HUES6 (cell line): ENCODE data around the gene DERL2.

Experiments
- H3K27ac ChIP-seq: 2 replicates; pipeline ENCODE4 v1.7.0; 2013; ENCODE audit warnings: low read depth, mild to moderate bottlenecking, low read length, inconsistent platforms
- H3K27me3 ChIP-seq: 2 replicates; pipeline ENCODE4 v1.6.1; 2013; ENCODE audit warnings: low read length; ENCODE audit not compliant: control insufficient read depth, insufficient read depth
- H3K36me3 ChIP-seq: 2 replicates; pipeline ENCODE4 v1.6.1; 2013; ENCODE audit warnings: low read length; ENCODE audit not compliant: control insufficient read depth, insufficient read depth
- H3K4me1 ChIP-seq: 2 replicates; pipeline ENCODE4 v1.6.1; 2013; ENCODE audit warnings: low read length; ENCODE audit not compliant: control insufficient read depth, insufficient read depth
- H3K4me3 ChIP-seq: 2 replicates; pipeline ENCODE4 v1.5.1; 2013; ENCODE audit warnings: low read depth, low read length
- H3K9ac ChIP-seq: one replicate; pipeline ENCODE4 v1.6.1; 2013; ENCODE audit warnings: mild to moderate bottlenecking, low read length
- H3K9me3 ChIP-seq: 2 replicates; pipeline ENCODE4 v1.6.1; 2013; ENCODE audit warnings: low read depth, low read length; ENCODE audit not compliant: control insufficient read depth, insufficient read depth

Gene DERL2

DNA sequence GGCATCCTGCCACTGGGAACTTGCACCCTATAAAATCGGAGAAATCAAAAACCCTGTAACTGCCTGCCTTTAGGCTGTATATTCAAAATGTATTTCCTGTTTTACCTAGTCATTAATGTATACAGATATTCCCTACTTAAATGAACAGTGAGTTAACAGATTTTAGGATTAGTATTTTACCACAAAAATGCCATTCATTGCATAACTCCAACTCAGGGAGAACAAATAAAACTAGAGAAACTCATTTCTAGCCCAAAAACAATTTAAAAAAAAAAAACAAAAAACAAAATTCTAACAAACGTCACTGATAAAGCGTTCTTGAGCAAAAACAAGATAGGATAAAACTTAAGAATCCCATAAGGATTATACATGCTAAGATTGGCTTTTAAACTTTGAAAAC lies 13.5 kb downstream of the DERL2 start:
- H3K4me1 ChIP-seq: no peaks in the 10 kb centered on the region
- no peaks in the 10 kb centered on the region for H3K27me3 ChIP-seq
- no peak overlapping the region for H3K27ac ChIP-seq
- no peaks in the 10 kb centered on the region for H3K9me3 ChIP-seq
- H3K9ac ChIP-seq: no peak overlapping the region
- no peak overlapping the region for H3K4me3 ChIP-seq
- H3K36me3 ChIP-seq: peaks cover 42% of the 10 kb centered on the region

DNA sequence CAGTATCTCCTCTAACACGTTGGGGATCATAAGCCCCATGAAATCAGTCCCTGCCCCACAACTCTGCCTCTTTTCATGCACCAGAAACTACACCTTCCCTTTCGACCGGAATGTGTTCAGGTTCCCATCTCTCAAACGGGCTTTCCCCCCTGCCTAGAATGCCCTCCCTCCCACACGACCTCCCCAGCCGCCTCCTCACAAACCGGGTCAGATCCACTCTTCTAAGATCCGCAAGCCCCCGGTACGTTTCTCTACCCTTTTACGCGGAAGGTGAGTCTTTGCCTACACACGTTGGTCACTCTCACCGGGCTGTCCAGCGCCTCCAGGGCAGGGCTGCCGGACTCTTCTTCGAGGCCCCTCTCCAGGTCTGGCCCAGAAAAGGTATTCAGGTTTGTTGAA lies 17.9 kb downstream of the DERL2 start:
- Histone ChIP-seq H3K4me3 (peak overlapping the region; percentile 83), H3K9ac (peak overlapping the region; percentile 91), H3K4me1 (peaks cover 14% of the 10 kb centered on the region), H3K36me3 (peaks cover 20% of the 10 kb centered on the region), H3K27ac (peak overlapping the region; percentile 77; the same call in 1 of the 2 replicates), H3K9me3 (no peaks in the 10 kb centered on the region), H3K27me3 (no peaks in the 10 kb centered on the region)

DNA sequence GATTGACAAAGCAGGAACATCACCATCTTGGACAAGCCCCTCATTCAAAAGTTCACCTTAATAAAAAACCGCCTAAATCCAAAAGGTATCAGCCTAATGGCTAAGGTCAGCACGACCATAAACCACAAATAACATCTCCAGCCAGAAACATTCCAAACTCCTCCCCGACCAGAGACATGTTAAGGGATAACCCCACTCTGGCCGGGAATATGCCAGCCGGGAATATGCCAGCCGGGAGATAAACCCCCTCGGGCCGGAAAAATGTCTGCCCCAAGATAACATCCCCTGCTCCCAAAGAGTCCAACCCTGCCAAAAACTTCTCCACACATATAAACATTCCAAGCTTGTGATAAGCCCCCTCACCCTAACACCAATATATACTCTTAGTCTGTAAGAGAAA lies 18.6 kb downstream of the DERL2 start:
- H3K4me1 ChIP-seq: peaks cover 14% of the 10 kb centered on the region
- no peak overlapping the region for H3K27ac ChIP-seq
- peak overlapping the region; percentile 91 for H3K9ac ChIP-seq

DNA sequence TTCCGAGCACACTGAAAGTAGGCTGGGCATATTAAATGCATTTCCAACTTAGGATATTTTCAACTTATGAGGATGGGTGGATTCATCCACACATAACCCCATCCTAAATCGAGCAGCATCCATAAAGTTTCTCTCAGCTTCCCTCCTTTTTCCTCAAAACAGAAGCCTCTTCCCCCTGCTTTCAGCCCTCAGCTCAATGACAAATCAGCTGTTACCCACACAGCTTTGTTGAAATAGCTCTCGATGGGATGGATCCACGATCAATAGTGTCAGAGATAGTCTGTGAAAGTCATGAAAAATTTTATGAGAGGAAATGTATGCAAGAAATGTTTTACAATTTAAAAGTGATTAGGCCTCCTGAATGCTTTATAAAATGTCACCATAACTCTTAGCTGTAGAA lies 19.7 kb downstream of the DERL2 start:
- Histone ChIP-seq H3K27me3 (no peaks in the 10 kb centered on the region), H3K9me3 (no peaks in the 10 kb centered on the region), H3K36me3 (peaks cover 26% of the 10 kb centered on the region), H3K27ac (no peak overlapping the region), H3K4me1 (peaks cover 14% of the 10 kb centered on the region), H3K9ac (no peak overlapping the region), H3K4me3 (0 out of 2 replicates have a peak overlapping the region, but pooled peaks have one; percentile 83)

More for the DNA sequence above, 18.6 kb downstream of the DERL2 start:
- Histone ChIP-seq H3K9me3 (no peaks in the 10 kb centered on the region), H3K36me3 (peaks cover 23% of the 10 kb centered on the region), H3K27me3 (no peaks in the 10 kb centered on the region), H3K4me3 (peak overlapping the region; percentile 83)

DNA sequence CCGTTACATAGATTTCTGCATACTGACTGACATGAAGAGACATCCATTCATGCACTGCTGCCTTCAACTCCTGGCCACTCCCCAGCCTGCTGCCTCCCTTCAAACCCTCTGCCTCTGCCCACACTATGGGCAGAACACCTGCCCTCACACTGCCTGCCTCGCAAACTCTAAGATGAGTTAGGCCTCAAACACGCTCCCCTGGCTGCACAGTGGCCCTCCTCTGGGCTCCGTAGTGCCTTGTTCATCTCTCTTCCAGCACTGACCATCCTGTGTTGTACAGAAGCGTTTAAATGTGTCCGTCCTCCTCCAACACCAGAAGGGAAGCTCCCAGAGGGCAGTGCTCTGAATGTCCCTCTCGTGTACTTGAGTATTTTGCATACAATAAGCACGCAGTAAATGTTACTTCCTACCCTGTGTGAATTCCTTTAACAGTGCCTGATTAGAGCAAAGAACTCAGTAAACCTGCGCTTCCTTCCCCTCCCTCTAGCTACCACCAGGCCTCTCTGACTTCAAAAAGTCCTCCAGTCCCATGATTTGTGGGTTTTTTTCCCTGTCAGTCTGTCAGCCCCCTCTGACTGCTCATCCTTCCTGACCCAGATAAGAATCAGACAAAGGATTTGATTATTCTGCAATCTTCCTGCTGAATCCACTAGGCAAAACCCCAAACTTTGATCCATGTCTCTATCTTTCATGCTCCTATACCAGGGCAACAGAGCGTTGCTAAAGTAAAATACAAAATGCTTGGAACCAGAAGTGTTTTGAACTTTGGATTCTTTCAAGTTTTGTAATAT lies 21.1 kb downstream of the DERL2 start:
- H3K27me3 ChIP-seq: no peaks in the 10 kb centered on the region
- peaks cover 39% of the 10 kb centered on the region for H3K36me3 ChIP-seq
- no peak overlapping the region for H3K9ac ChIP-seq
- H3K27ac ChIP-seq: no peak overlapping the region
- H3K4me3 ChIP-seq: no peak overlapping the region
- H3K9me3 ChIP-seq: no peaks in the 10 kb centered on the region
- H3K4me1 ChIP-seq: peaks cover 14% of the 10 kb centered on the region

DNA sequence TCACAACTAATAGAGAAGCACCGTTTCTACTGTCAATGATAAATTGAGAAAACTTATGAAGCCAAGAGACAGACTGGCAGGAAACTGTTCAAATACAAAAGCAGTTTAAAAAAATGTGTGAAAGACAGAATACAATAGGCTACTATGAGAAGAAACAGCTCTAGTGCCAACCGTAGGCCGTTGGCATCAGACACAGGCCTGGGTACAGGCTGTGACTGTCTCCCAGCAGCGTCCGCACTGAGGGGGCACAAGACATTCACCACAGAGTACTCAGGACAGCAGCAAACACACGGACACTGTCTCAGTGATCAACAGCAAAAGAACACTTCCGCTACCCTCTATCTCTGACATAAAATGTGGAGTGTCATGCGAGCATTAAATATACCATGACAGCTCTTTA lies 39.2 kb downstream of the DERL2 start:
- Histone ChIP-seq H3K9ac (no peak overlapping the region), H3K4me1 (no peaks in the 10 kb centered on the region), H3K9me3 (no peaks in the 10 kb centered on the region), H3K4me3 (no peak overlapping the region), H3K36me3 (peaks cover 89% of the 10 kb centered on the region), H3K27me3 (no peaks in the 10 kb centered on the region), H3K27ac (no peak overlapping the region)

DNA sequence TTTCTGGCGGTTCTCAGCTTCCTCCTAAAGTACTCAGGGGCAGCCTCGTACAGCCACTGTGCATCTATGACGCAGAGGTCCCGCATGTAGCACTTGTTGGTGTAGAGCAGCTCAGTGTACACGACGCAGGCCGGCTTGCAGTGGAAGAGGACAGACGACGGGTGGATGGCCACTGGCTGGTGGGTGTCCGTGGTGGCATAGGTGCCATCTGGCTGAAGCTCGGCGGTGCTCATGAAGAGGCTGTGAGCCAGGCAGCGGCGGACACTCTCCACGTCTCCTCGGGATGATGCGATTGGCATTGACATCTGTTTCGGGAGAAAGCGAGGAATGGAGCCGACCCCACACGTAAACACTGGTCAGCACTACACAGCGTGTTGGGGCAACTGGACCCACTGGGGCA lies 41.8 kb downstream of the DERL2 start:
- no peak overlapping the region for H3K9ac ChIP-seq
- H3K4me1 ChIP-seq: peaks cover 5% of the 10 kb centered on the region; the same call in 1 of the 2 replicates
- H3K27me3 ChIP-seq: no peaks in the 10 kb centered on the region
- H3K27ac ChIP-seq: no peak overlapping the region
- no peaks in the 10 kb centered on the region for H3K9me3 ChIP-seq
- H3K4me3 ChIP-seq: no peak overlapping the region
- H3K36me3 ChIP-seq: peaks cover 71% of the 10 kb centered on the region

DNA sequence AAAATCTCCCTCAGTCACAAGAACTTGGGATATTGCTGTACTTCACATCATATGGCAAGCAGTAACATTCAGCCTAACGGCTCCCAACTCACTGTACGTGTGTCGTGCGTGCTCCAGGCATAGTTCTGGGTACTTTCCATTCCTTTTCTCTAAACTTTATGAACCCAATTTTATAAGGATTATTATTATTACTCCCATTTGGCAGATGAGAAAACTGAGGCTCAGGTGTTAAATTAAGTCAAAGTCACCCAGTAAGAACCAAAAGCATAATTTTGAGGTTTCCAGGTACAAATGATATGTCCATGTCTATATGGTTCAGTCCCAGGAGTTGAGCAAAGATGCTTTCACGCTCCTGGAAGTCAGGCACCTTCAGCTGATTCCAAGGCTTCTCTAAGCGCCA lies 42.2 kb downstream of the DERL2 start:
- H3K9me3 ChIP-seq: no peaks in the 10 kb centered on the region
- no peak overlapping the region for H3K4me3 ChIP-seq
- no peak overlapping the region for H3K9ac ChIP-seq
- H3K4me1 ChIP-seq: peaks cover 5% of the 10 kb centered on the region; the same call in 1 of the 2 replicates
- H3K27ac ChIP-seq: no peak overlapping the region
- H3K36me3 ChIP-seq: peaks cover 67% of the 10 kb centered on the region
- no peaks in the 10 kb centered on the region for H3K27me3 ChIP-seq

DNA sequence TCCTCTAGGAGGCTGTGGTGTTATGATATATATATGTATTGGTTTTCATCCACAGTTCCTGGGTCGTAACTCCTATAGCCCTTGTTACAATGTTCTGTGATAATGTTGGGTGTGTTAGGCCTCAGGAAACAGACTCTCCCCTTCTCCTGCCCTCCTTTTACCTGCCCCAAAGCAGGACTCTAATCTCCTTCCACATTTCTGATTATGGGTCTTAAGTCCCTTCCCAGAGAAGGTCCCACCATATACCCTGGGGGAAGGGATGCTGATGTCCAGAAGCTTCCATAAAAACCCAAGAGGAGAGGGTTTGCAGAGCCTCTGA lies 46.6 kb downstream of the DERL2 start:
- Histone ChIP-seq H3K4me3 (peak overlapping the region; percentile 91), H3K9me3 (no peaks in the 10 kb centered on the region), H3K4me1 (peaks cover 11% of the 10 kb centered on the region), H3K27me3 (no peaks in the 10 kb centered on the region), H3K36me3 (peaks cover 60% of the 10 kb centered on the region), H3K27ac (no peak overlapping the region), H3K9ac (no peak overlapping the region)

DNA sequence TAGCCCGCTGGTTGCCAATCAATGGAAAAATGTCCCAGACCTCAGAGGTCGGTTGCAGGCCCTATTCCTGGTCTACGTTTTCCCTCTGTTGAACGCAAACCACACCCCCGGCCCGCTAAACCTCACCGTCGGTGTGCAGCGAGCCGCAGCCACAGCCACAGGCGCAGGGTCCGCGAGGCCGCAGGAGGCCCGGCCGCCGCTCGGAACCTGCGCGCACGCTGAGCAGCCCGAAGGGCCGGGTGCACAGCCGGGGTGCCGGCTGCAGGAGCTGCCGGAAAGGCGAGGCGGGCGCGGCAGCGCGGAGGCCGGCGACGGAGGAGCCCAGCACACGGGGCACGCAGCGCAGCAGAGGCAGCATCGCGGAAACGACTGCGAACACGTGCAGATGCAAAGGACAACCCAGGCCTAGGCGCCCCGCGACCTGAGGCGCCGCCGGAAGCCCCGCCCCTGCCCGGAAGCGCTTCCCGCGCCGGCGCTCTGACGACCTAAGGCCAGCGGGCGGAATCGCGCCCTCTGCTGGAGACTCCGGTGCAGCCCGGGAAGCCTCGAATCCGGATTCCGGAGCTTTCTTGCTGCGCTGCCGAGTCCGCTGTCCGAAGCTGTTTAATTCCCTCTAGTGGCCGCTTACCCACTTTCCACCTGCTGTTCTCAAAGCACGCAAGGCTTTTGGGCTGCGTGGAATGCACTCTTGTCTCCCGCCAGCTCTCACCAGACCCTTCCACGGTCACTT lies 47.1 kb downstream of the DERL2 start, which contains the start of gene C1QBP:
TSS of gene C1QBP (minus strand) at position 440 of the 730 bp plus-strand sequence. CDS start at position 358, 82 bp downstream.
- H3K9me3 ChIP-seq: no peaks in the 10 kb centered on the region
- peak within 1 kb of the TSS; percentile 91 for H3K27ac ChIP-seq
- H3K36me3 ChIP-seq: peaks cover 59% of the 10 kb centered on the region
- peak within 1 kb of the TSS; percentile 92 for H3K9ac ChIP-seq
- peaks cover 11% of the 10 kb centered on the region for H3K4me1 ChIP-seq
- peak within 1 kb of the TSS; percentile 91 for H3K4me3 ChIP-seq
- no peaks in the 10 kb centered on the region for H3K27me3 ChIP-seq

DNA sequence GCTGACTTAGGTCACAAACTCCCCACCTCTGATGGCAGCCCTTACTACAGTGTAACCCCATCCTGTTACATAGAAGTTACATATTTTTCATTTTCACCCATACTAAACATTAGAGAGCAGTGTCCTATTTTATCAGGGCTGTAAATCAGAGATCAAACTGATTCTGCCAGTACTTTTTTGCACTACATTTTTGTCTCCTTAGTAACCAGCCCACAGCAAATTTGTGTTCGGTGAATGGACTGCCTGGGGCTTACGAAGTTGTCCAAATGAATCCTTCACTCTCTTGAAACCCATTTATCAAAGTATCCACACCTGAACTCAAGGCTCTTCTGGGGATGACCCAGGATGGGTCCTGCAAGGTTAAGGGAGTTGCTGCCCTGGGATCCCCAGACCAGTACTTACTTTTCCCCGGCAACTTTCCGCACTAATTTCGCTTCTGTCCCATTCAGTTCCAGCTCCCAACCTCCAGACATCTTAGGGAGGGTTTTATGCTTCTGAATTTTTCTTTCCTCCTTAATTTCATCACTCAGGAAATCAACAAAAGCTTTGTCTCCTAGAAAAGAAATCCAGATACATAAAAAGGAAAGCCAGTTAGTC lies 48.2 kb downstream of the DERL2 start:
- no peaks in the 10 kb centered on the region for H3K9me3 ChIP-seq
- H3K9ac ChIP-seq: peak overlapping the region; percentile 92
- H3K4me3 ChIP-seq: peak overlapping the region; percentile 91
- no peaks in the 10 kb centered on the region for H3K27me3 ChIP-seq
- peaks cover 11% of the 10 kb centered on the region for H3K4me1 ChIP-seq
- H3K27ac ChIP-seq: peak overlapping the region; percentile 91; the same call in 1 of the 2 replicates
- H3K36me3 ChIP-seq: peaks cover 61% of the 10 kb centered on the region
